NB4 (cell line): ENCODE data around the gene TMBIM6.
"Not testable (repeated sequence)": the region's sequence is repeated elsewhere in the genome, so short reads cannot be mapped to it uniquely, and the experiment has no call there.

Experiments used
- DNase-seq: peaks from one replicate; pipeline ENCODE4 v3.0.0; 2010; ENCODE audit warnings: low read depth
- H3K4me3 ChIP-seq: one replicate; pipeline ENCODE4 v1.5.1; 2011; ENCODE audit warnings: mild to moderate bottlenecking, low read depth, low read length, moderate library complexity
- MYC ChIP-seq: IDR thresholded peaks from 2 replicates; pipeline ENCODE4 v1.6.1; 2011; ENCODE audit warnings: low read depth, low read length
- POLR2A ChIP-seq: IDR thresholded peaks from 2 replicates; pipeline ENCODE4 v1.6.1; 2011; ENCODE audit warnings: mild to moderate bottlenecking; ENCODE audit not compliant: insufficient read length; ENCODE audit errors: extremely low read depth
- TF ChIP-seq, protein P1 (sequence below): IDR thresholded peaks from 2 replicates; pipeline ENCODE4 v1.6.1; 2011; ENCODE audit warnings: low read depth, low read length
- TF ChIP-seq, protein P2 (sequence below): IDR thresholded peaks from one replicate; pipeline ENCODE4 v1.5.1; 2012; ENCODE audit warnings: low read depth, low read length

Gene TMBIM6

DNA sequence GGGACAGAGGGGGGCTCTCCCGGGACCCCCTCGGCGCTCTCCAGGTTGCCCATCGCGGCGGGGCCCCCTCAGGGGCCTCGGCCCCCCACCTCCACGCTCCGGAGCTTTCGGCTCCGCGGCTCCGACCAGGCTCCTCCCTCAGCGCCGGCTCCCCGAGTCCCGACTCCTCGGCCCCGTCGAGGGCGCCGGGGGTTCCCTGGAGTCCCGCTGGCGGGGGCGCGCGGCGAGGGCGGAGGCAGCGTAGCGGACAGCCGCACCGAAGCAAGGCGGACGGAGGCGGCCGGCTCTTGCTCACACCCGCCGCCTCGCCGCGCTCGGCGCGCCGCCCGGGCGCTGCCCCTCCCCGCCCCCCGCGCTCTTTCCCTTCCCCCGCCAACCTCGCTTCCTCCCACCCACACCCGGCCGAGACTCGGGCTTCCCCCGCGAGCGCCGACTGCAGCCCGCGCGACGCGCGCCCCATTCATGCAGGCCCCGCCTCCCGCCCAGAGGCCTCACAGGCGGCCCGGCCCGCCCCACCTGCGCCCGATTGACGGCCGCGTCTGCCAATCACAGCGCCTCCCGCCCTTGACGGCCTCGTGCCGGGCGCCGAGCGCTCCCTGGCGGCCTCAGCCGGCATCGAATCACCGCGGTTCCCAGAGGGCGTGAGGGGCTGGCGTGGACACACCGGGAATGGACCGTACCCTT, 34.1 kb upstream of the TMBIM6 start, which contains the start of gene FMNL3:
FMNL3 (minus strand) TSS at position 278 of the 684 bp plus-strand sequence; CDS start at position 53, 225 bp downstream.
- peak; percentile 97 for DNase-seq
- TF ChIP-seq, protein P1, sequence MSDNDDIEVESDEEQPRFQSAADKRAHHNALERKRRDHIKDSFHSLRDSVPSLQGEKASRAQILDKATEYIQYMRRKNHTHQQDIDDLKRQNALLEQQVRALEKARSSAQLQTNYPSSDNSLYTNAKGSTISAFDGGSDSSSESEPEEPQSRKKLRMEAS = peak; percentile 86
- TF ChIP-seq POLR2A = peak; percentile 21
- TF ChIP-seq, protein P2, sequence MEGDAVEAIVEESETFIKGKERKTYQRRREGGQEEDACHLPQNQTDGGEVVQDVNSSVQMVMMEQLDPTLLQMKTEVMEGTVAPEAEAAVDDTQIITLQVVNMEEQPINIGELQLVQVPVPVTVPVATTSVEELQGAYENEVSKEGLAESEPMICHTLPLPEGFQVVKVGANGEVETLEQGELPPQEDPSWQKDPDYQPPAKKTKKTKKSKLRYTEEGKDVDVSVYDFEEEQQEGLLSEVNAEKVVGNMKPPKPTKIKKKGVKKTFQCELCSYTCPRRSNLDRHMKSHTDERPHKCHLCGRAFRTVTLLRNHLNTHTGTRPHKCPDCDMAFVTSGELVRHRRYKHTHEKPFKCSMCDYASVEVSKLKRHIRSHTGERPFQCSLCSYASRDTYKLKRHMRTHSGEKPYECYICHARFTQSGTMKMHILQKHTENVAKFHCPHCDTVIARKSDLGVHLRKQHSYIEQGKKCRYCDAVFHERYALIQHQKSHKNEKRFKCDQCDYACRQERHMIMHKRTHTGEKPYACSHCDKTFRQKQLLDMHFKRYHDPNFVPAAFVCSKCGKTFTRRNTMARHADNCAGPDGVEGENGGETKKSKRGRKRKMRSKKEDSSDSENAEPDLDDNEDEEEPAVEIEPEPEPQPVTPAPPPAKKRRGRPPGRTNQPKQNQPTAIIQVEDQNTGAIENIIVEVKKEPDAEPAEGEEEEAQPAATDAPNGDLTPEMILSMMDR = peak; percentile 88
- TF ChIP-seq MYC = no peak
- H3K4me3 ChIP-seq = peak within 1 kb of the TSS; percentile 55

DNA sequence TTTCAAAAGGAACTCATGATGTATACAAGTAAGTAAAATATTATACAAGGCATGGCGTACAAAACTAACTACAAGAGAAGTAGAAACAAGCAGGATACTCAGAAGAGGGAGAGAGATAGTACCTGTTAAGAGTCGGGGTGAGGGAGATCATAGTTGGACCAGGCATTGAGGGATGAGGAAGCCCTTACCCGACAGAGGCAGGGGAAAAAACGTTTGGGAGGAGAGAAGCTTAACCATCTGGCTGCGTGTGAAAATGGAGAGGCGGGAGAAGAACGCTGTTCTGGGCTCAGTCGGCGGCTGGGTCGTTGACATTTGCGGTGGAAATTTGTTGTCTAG, 33.6 kb upstream of the TMBIM6 start:
- TF ChIP-seq POLR2A (no peak), MYC (no peak)
- TF ChIP-seq, protein P2 = no peak
- TF ChIP-seq, protein P1 = no peak
- no peak for DNase-seq
- no peak overlapping the region for H3K4me3 ChIP-seq

DNA sequence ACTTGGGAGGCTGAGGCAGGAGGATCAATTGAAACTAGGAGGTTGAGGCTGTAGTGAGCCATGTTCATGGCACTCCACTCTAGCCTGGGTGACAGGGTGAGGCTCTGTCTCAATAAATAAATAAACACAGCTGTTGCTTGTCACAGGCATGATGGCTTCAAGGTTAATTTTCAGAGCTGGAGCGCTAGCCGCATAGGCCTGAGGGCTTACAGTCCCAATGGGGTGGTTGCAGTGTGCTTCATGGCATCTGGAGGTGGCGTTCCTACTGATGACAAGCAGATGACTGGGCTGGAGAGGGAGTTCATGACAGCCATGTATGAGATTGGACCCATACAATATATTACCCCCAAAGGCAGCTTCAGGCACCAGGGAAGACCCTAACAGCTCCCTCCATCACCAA, 32.5 kb upstream of the TMBIM6 start:
- TF ChIP-seq, protein P2 = no peak
- TF ChIP-seq, protein P1 = no peak
- no peak for TF ChIP-seq MYC
- no peak for TF ChIP-seq POLR2A
- DNase-seq = no peak
- no peak overlapping the region for H3K4me3 ChIP-seq

DNA sequence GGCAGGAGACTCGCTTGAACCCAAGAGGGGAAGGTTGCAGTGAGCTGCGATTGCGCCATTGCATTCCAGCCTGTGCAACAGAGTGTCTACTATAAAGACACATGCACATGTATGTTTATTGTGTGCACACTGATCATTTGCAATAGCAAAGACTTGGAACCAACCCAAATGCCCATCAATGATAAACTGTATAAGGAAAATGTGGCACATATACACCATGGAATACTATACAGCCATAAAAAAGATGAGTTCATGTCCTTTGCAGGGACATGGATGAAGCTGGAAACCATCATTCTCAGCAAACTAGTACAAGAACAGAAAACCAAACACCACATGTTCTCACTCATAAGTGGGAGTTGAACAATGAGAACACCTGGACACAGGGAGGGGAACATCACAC, 27.4 kb upstream of the TMBIM6 start:
- H3K4me3 ChIP-seq, DNase-seq: not testable (repeated sequence)

DNA sequence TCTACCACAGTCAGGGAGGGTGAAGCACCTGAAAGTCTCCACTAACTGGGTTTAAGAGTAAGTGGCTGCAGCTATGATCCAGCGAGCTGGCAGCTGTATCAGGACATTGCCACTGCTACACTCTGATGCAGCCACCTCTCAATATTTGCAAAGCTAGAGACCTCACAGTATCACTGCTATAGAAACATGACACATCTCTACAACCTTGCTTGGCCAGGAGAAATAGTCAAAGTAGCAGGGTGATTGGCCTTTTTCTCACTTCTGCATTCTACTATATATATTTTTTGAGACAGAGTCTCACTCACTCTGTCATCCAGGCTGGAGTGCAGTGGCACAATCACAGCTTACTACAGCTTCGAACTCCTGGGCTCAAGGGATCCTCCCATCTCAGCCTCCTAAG, 24.8 kb upstream of the TMBIM6 start:
- DNase-seq = no peak
- no peak overlapping the region for H3K4me3 ChIP-seq
- TF ChIP-seq, protein P1 = no peak
- no peak for TF ChIP-seq MYC
- no peak for TF ChIP-seq POLR2A
- TF ChIP-seq, protein P2 = no peak

DNA sequence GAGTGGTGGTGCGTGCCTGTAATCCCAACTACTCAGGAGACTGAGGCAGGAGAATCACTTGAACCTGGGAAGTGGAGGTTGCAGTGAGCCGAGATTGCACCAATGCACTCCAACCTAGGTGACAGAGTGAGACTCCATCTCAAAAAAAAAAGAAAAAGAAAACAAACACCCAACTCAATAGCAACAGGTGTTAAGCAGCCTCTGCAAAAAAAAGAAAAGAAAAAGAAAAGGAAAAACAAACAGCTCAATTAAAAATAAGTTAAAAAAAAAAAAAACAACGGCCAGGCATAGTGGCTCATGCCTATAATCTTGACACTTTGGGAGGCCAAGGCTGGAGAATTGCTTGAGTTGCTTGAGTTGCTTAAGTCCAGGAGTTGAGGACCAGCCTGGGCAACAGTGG, 23.6 kb upstream of the TMBIM6 start:
- not testable (repeated sequence) for DNase-seq, H3K4me3 ChIP-seq

DNA sequence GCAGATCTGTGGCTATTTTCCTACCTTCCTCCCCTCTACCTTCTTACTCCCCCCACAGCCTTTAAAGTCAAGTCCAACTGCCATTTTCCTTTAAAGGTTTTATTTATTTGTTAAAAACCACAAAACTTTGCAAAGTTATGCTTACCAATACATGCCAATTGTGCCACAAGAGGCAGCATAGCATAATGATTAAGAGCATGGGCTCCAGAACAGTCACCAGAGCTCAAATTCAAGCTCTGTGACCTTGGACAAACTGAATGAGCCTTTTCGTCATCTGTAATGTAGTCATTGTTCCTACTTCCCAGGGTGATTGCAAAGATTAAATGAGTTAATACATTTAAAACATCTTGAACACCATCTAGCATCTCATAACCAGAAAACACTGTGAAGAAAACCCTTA, 21.1 kb upstream of the TMBIM6 start:
- no peak for DNase-seq
- TF ChIP-seq, protein P1 = no peak
- TF ChIP-seq, protein P2 = no peak
- TF ChIP-seq POLR2A (no peak), MYC (no peak)

DNA sequence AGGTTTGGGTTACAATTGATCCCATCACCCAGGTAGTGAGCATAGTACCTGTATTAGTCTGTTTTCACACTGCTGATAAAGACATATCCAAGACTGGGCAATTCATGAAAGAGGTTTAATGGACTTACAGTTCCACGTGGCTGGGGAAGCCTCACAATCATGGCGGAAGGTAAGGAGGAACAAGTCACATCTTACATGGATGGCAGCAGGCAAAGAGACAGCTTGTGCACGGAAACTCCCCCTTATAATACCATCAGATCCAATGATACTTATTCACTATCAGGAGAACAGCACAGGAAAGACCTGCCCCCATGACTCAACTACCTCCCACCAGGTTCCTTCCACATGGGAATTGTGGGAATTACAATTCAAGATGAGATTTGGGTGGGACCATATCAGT, 20.0 kb upstream of the TMBIM6 start:
- not testable (repeated sequence) for DNase-seq, H3K4me3 ChIP-seq

More for the DNA sequence above, 21.1 kb upstream of the TMBIM6 start:
- H3K4me3 ChIP-seq = no peak overlapping the region
